Tibial nerve (tissue), 3 donors: ENCODE measurements around the gene EMP2.

Experiments
- POLR2A ChIP-seq, 2 donors: fragments of 450-650 bp; IDR thresholded peaks; one replicate each; pipeline ENCODE4 v1.6.1; 2017; ENCODE audit warnings: antibody characterized with exemption in 2 of 2, mild to moderate bottlenecking in 2 of 2, moderate library complexity in 2 of 2
- TF ChIP-seq, protein P1 (sequence below), 5 experiments: fragments of 200-600 bp in 3 of 5; fragments of 450-650 bp in 2 of 5; sonication (generic) in 3 of 5; IDR thresholded peaks; one replicate each; pipeline ENCODE4 v1.5.1; 2016 to 2019; ENCODE audit warnings: antibody characterized with exemption in 5 of 5, mild to moderate bottlenecking in 3 of 5, moderate library complexity in 2 of 5

GRCh38 chr16:10611825-10612342 is 31.5 kb upstream of the EMP2 start:
- TF ChIP-seq, protein P1, sequence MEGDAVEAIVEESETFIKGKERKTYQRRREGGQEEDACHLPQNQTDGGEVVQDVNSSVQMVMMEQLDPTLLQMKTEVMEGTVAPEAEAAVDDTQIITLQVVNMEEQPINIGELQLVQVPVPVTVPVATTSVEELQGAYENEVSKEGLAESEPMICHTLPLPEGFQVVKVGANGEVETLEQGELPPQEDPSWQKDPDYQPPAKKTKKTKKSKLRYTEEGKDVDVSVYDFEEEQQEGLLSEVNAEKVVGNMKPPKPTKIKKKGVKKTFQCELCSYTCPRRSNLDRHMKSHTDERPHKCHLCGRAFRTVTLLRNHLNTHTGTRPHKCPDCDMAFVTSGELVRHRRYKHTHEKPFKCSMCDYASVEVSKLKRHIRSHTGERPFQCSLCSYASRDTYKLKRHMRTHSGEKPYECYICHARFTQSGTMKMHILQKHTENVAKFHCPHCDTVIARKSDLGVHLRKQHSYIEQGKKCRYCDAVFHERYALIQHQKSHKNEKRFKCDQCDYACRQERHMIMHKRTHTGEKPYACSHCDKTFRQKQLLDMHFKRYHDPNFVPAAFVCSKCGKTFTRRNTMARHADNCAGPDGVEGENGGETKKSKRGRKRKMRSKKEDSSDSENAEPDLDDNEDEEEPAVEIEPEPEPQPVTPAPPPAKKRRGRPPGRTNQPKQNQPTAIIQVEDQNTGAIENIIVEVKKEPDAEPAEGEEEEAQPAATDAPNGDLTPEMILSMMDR (IDR thresholded peaks at IDR 0.05): no peak
- no peak for TF ChIP-seq POLR2A (IDR thresholded peaks at IDR 0.05)
